Heart left ventricle (tissue), 13 donors: ENCODE data around the gene ZNF511.

Experiments
- POLR2A ChIP-seq, 2 donors: fragments of 450-650 bp; IDR thresholded peaks; one replicate each; pipeline ENCODE4 v1.6.1; 2017; ENCODE audit warnings: antibody characterized with exemption in 2 of 2, mild to moderate bottlenecking in 2 of 2, moderate library complexity in 2 of 2
- TF ChIP-seq, protein P1 (sequence below), 12 donors: fragments of 200-600 bp; sonication (generic) in 4 of 12; IDR thresholded peaks; one replicate each; pipeline versions ENCODE4 v1.5.0 to v1.8.0; 2018 to 2022; ENCODE audit warnings: antibody characterized with exemption in 12 of 12, mild to moderate bottlenecking in 5 of 12
- donor health status: ischemic (EF 13 %, LVEDD 7.1; RV severe dilation, severe dysfunction).
- donor health status: DM: no; HTN: yes; CAD: no.
- donor health status: DM: no; HTN: no; CAD: no.
- donor health status: ischemic (EF 25% LVEDD 6.9; RV normal size, moderate dysfunction).
- donor health status: ischemic (EF 25% LVEDD 5.7; RV mildly dilated, moderate dysfunction).
- donor health status: ischemic (EF 35%, LVEDD 5.7; RV mildly dilated, moderate dysfunction).
- donor health status: nonischemic (EF 11% LVEDD 7.7; RV severe dilation, severe dysfunction).
- donor health status: DM: yes; HTN: yes; CAD: no.
- donor health status: PGD.
- donor health status: ischemic (EF 29% LVEDD 5.4; RV normal size, mild dysfunction).
- donor health status: nonischemic (EF 23%, LVEDD 6.1; RV moderate dilation, normal function).

DNA sequence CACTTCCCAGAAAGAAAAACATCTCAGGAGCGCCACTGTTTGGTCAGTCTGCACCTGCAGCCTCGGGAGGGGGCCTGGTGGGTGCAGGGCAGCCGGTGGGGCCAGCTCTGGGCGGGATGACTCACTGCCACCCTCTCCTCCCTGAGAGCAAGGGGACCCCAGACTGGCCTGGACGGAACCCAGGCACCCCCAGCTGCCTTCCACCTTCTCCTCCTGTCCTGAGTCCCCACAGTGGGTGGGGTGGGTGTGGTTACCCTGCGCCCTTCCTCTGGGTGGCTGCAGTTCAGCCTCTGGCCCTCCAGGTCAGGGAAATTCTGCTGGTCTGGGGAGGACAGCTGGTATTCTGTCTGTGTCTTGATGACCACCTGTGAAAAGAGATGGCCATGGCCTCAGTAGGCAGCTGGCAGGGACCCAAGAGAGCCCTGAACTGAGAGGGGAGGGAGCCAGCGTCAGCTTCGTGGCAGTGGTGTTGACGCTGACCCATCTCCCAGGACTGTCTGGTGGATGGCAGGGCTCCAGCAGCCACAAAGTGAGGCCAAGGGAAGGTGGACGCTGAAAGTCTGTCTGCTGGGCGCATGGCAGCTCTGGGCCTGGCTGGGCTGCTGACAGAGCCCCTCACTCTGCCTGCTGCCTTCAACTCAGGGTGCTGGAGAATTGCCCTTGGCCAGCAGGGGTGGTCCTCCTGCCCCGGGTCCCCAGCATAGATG lies 19.1 kb downstream of the ZNF511 start:
- TF ChIP-seq, protein P1, sequence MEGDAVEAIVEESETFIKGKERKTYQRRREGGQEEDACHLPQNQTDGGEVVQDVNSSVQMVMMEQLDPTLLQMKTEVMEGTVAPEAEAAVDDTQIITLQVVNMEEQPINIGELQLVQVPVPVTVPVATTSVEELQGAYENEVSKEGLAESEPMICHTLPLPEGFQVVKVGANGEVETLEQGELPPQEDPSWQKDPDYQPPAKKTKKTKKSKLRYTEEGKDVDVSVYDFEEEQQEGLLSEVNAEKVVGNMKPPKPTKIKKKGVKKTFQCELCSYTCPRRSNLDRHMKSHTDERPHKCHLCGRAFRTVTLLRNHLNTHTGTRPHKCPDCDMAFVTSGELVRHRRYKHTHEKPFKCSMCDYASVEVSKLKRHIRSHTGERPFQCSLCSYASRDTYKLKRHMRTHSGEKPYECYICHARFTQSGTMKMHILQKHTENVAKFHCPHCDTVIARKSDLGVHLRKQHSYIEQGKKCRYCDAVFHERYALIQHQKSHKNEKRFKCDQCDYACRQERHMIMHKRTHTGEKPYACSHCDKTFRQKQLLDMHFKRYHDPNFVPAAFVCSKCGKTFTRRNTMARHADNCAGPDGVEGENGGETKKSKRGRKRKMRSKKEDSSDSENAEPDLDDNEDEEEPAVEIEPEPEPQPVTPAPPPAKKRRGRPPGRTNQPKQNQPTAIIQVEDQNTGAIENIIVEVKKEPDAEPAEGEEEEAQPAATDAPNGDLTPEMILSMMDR (IDR thresholded peaks at IDR 0.05): no peak
- TF ChIP-seq POLR2A (IDR thresholded peaks at IDR 0.05): no peak
